Measurements from ENCODE around the gene PRKCE. TPM values are rescaled to one million over a fixed set of nuclear protein-coding genes. Genes with fewer than 3 reads are reported as not detected.

PRKCE gene
- total and polyA plus RNA-seq, 2 donors (not counting 1 experiment from before 2014, with no cell fraction given): 14.1 to 19.0 TPM

DNA sequence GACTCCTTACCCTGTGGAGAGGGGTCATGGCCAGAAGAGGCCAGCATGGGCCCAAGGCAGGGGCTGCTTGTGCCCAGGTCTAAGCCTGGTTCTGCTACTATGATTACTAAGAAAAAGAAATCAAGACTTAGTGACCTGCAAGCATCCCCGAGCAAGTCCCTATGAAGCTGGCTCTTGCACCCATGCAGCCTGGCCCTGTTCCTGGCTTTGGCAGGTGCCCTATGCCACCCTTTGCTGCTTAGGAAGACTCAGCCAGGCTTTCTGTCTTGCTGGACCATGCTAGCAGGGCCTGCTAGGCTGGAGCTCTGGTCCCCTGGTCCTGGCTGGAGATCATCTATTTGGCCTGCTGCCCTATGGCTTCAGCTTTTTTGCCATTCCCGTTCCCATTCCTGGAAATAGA, 336.4 kb downstream of the PRKCE start:
- Histone ChIP-seq H3K79me2 (ENCODE audit: control insufficient read depth, insufficient read depth, low read length) (no peaks in the 10 kb centered on the region), H3K4me1 (ENCODE audit: control insufficient read depth, extremely low read depth, insufficient read depth, low read length) (peaks cover 4% of the 10 kb centered on the region), H3K36me3 (ENCODE audit: control insufficient read depth, insufficient read depth, low read length) (no peaks in the 10 kb centered on the region), H2AFZ (ENCODE audit: low read length) (no peak overlapping the region), H3K9me3 (ENCODE audit: control insufficient read depth, insufficient read depth, low read depth, low read length) (no peaks in the 10 kb centered on the region), H3K27me3 (ENCODE audit: control insufficient read depth, insufficient read depth, low read length) (no peaks in the 10 kb centered on the region), H3K27ac (ENCODE audit: insufficient read depth, low read length) (no peak overlapping the region), H3K4me3 (replicated peaks in 1 of 4; ENCODE audit: control extremely low read depth in 1 of 4, insufficient read depth in 1 of 4, low read depth in 3 of 4, low read length in 4 of 4) (no peak overlapping the region), H3K9ac (ENCODE audit: insufficient read depth, low read length) (no peak overlapping the region), H3K4me2 (ENCODE audit: extremely low read depth, insufficient read depth, low read length) (no peak overlapping the region), H4K20me1 (ENCODE audit: control insufficient read depth, extremely low read depth, insufficient read depth, low read length) (no peaks in the 10 kb centered on the region)
- TF ChIP-seq CTCF (conservative IDR thresholded peaks at IDR 0.05 in 1 of 2, IDR thresholded peaks at IDR 0.05 in 1 of 2; ENCODE audit: low read depth in 1 of 2, low read length in 2 of 2) (no peak), EZH2 (IDR thresholded peaks at IDR 0.05; ENCODE audit: low read length, missing control alignments) (no peak)
- DNase-seq (ENCODE audit: low read depth in 2 of 2): no peak

DNA sequence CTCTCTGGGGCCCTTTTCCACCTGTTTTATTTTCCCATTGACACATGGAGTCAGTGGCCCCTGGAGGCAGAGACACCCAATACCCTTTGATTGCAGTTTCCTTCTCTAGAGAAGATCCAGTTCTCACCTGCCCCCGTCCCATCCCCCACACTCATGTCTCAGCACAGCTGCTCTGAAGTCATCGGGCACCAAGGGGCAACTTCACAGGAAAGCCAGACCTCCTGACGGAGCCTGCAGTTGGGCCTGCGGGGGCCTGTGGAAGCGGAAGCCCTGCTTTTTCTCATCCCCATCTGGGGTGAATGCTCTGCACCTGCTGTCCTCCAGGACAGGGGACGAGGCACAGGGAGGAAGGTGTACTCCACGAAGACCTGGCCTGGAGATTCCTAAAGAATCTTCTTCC, 337.4 kb downstream of the PRKCE start:
- Histone ChIP-seq H3K27ac (ENCODE audit: insufficient read depth, low read length) (no peak overlapping the region), H3K4me1 (ENCODE audit: control insufficient read depth, extremely low read depth, insufficient read depth, low read length) (peaks cover 10% of the 10 kb centered on the region), H3K79me2 (ENCODE audit: control insufficient read depth, insufficient read depth, low read length) (no peaks in the 10 kb centered on the region), H3K27me3 (ENCODE audit: control insufficient read depth, insufficient read depth, low read length) (no peaks in the 10 kb centered on the region), H3K9ac (ENCODE audit: insufficient read depth, low read length) (no peak overlapping the region), H3K9me3 (ENCODE audit: control insufficient read depth, insufficient read depth, low read depth, low read length) (no peaks in the 10 kb centered on the region), H2AFZ (ENCODE audit: low read length) (no peak overlapping the region), H3K4me2 (ENCODE audit: extremely low read depth, insufficient read depth, low read length) (no peak overlapping the region), H3K4me3 (replicated peaks in 1 of 4; ENCODE audit: control extremely low read depth in 1 of 4, insufficient read depth in 1 of 4, low read depth in 3 of 4, low read length in 4 of 4) (no peak overlapping the region), H3K36me3 (ENCODE audit: control insufficient read depth, insufficient read depth, low read length) (no peaks in the 10 kb centered on the region), H4K20me1 (ENCODE audit: control insufficient read depth, extremely low read depth, insufficient read depth, low read length) (no peaks in the 10 kb centered on the region)
- no peak for TF ChIP-seq EZH2 (IDR thresholded peaks at IDR 0.05; ENCODE audit: low read length, missing control alignments)
- TF ChIP-seq CTCF (conservative IDR thresholded peaks at IDR 0.05 in 1 of 2, IDR thresholded peaks at IDR 0.05 in 1 of 2; ENCODE audit: low read depth in 1 of 2, low read length in 2 of 2): no peak
- no peak for DNase-seq (ENCODE audit: low read depth in 2 of 2)

- no peak overlapping the region for H3K4me2 ChIP-seq (ENCODE audit: extremely low read depth, insufficient read depth, low read length)
- no peaks in the 10 kb centered on the region for H3K79me2 ChIP-seq (ENCODE audit: control insufficient read depth, insufficient read depth, low read length)
- no peaks in the 10 kb centered on the region for H3K36me3 ChIP-seq (ENCODE audit: control insufficient read depth, insufficient read depth, low read length)
- H3K9ac ChIP-seq (ENCODE audit: insufficient read depth, low read length): no peak overlapping the region
- DNase-seq (ENCODE audit: low read depth in 2 of 2): no peak
- no peaks in the 10 kb centered on the region for H4K20me1 ChIP-seq (ENCODE audit: control insufficient read depth, extremely low read depth, insufficient read depth, low read length)
- no peaks in the 10 kb centered on the region for H3K27me3 ChIP-seq (ENCODE audit: control insufficient read depth, insufficient read depth, low read length)
- H3K9me3 ChIP-seq (ENCODE audit: control insufficient read depth, insufficient read depth, low read depth, low read length): no peaks in the 10 kb centered on the region
- H3K4me1 ChIP-seq (ENCODE audit: control insufficient read depth, extremely low read depth, insufficient read depth, low read length): peaks cover 10% of the 10 kb centered on the region
- no peak overlapping the region for H2AFZ ChIP-seq (ENCODE audit: low read length)
- no peak overlapping the region for H3K27ac ChIP-seq (ENCODE audit: insufficient read depth, low read length)
- TF ChIP-seq EZH2 (IDR thresholded peaks at IDR 0.05; ENCODE audit: low read length, missing control alignments) (no peak), CTCF (conservative IDR thresholded peaks at IDR 0.05 in 1 of 2, IDR thresholded peaks at IDR 0.05 in 1 of 2; ENCODE audit: low read depth in 1 of 2, low read length in 2 of 2) (no peak)
- H3K4me3 ChIP-seq (replicated peaks in 1 of 4; ENCODE audit: control extremely low read depth in 1 of 4, insufficient read depth in 1 of 4, low read depth in 3 of 4, low read length in 4 of 4): no peak overlapping the region
Observed at GRCh38 chr2:45990131-45990530, 338.7 kb downstream of the PRKCE start.

Measured in fibroblast of lung (primary cell).